Stimulated activated CD4-positive, alpha-beta T cell treated with anti-CD3 and anti-CD28 coated beads, Interleukin-4, amount 100 ng/mL, for 1 hour (primary cell): ENCODE results near the gene RBBP8NL.
"Not testable (repeated sequence)": the region's sequence is repeated elsewhere in the genome, so short reads cannot be mapped to it uniquely, and the experiment has no call there.

Experiments
- DNase-seq: peaks from one replicate; pipeline ENCODE4 v3.0.0-alpha.2; 2020

RBBP8NL gene

DNA sequence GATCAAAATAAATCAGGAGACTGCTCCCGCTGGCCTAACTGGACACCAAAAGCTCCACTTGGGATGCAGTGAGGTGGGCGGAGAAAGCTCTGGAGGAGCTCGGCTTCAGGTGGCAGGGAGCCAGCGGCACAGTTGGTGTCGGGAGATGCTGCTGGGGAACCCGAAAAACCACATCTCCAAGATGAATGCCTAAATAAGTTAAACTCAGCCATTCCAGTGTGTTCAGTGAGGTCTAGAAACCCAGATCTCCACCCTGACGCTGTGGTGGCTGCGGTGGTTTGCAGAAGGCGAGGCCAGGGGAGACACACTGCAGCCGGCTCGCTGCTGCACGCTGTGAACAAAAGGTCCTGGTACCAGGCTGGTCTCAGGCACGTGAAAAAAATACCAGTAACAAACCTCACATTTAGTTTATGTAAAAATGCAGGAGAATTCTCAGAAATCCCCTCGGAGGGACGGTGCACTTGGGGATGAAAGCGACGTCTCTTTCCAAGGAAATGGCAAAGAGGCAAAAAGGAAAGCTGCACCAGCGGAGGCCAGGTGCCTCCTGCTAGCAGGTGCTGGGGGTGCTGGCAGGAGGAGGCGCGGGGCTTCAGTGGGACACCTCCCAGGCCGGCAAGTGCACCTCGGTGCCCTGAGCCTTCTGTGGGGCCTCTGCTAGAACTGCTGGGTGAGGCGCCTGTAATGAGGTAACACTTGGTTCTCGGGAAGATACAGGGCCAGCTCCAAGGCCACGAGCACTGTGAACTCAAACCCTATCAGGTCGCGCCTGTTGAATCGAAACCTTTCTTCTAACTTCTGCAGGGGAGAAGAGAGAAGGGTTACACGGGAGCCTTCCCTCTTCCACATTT is 36.8 kb downstream of the RBBP8NL start:
- no peak for DNase-seq

DNA sequence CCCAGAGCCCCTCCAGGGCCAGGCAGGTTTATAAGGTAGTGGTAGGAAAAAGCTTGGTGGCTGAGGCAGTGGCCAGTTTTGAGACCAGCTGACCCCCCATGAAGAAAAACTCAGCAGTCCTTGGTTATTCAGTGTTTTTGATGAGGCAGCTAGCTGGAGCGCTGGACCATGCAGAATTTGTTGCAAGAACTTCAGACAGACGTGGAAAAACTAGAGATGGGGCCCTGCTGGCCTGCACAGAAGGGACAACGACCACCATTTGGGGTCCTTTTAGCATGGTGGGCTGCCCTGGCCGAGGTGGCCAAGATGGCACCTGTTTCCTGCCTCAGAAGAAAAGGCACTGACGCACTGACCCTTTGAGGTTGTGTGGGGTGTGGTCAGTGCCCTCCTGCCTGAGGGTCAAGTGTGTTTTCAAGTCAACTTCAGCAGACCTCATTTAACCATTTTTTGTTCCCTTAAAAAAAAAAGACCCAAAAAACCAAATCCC is 37.7 kb downstream of the RBBP8NL start:
- DNase-seq: no peak

DNA sequence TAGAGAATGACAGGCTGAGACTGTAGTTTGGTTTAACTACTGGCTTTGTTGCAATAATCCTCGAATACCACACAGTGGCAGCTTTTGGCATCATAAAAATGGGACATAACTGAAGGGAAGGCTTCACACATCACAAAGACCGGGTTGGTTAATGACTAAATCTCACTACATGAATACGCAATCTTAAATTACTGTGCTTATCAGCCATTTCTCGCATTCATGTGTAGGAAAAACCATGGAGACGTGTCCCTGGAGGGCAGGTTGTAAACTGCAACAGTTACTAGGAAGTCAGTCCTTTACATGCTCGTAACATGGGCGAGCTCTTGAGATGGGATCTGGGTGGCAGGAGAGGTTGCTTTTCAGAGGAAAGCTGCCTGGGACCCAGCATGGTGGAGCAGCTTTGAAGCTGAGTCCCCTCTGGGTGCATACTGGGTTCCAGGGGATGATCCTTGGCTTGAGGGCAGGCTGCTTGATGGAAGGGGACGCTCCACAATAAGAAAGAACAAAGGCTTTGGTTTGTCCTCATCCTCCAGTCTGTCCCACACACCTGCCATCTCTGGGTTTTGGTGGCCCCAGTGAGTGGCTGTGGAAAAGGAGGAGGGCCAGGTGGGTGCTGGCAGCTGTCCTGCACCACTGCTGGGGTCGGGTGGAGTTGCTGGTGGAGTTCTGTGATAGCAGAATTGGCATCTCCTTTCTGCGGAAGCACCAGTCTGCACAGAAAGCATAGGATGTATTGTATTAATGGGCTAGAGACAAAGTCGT is 38.3 kb downstream of the RBBP8NL start:
- DNase-seq: no peak

DNA sequence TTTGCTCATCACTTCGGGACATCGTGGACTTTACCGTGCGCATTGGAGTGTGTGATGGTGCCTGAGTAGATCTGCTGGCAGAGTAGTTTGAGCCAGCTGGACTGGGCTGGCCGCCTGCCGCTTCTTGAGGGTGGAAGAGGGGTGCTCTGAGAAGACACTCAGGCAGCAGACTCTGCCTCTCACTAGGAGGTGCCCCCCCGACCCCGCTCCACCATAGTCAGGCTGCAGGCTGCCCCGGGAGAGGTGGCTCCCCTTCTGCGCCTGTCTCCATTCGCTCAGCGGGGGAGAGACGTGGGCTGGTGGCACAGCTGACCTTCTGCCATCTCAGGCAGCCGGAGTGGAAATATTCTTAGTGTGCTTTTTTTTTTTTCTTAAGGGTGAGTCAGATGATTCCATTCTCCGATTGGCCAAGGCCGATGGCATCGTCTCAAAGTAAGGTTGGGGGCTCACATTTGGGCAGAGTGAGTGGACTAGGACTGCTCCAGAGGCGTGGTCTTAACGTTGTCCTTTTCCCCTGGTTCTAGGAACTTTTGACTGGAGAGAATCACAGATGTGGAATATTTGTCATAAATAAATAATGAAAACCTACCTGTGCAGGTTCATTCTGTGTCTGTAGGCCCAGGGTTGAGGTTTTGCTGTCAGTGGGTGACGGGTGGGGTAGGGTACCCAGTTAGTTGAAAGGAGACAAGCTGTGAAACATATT is 39.3 kb downstream of the RBBP8NL start:
- no peak for DNase-seq

DNA sequence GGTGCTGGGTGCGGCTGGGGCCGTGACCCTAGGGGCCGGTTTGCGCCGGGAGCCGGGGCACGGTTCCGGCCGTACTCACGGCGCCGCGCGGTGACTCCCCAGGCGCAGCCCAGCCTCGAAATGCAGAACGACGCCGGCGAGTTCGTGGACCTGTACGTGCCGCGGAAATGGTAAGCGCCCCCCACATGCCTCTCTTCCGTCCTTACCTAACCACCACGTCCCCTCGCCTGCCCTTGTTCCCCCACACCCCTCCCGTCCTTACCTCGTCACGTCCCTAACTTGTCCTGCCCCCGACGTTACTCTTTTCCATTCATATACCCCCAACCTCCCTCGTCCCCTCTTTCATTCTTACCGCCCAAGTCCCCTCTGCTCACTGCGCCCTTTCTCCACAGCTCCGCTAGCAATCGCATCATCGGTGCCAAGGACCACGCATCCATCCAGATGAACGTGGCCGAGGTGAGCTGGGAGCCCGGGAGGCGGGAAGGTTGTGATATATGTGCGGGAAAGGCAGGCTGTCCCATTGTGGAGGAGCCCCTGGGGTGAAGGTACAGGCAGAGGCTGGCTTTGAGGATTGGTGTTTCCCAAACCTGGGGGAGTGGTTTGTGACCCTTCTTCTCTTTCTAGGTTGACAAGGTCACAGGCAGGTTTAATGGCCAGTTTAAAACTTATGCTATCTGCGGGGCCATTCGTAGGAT is 40.0 kb downstream of the RBBP8NL start:
- DNase-seq: no peak

DNA sequence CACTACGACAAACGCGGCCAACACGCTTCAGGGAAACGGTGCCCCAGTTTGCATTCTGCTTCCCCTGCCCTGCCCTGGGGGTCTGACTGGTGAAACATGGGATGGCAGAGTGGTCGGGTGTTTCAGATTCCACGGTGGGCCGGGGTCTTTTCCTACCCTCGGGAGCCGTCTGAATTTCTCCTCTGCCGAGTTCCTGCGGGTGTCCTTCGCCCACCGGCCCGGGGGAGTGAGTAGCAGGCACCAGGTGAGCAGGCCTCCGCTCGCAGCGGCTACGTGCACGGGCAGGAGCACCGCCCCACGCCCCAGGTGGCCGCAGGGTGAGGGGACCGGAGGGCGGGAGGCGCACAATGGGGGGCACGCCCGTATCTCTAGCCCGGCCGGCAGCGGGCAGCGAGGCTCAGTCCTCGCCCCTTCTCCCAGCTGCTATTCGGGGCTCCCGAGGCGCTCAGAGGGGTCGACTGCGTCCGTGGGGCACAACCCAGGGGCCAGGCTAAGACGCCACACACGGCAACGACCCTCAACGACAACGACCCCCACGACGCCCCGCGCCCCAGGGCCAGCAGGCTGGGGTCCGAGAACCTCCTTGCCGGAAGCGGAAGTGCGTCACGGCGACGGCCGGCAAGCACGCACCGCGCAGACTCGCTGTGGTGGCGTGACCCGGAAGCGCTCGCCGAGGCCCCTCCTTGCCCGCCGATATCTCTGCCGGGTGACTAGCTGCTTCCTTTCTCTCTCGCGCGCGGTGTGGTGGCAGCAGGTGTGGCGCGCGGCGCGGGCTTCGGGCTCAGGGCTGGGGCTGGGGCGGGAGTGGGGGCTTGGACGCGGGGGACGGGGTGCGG is 40.7 kb downstream of the RBBP8NL start, which contains the start of gene RPS21:
TSS of gene RPS21 (plus strand) at position 721 of the 836 bp plus-strand sequence. CDS start 236 bp downstream, outside the sequence.
- DNase-seq: peak; percentile 93

DNA sequence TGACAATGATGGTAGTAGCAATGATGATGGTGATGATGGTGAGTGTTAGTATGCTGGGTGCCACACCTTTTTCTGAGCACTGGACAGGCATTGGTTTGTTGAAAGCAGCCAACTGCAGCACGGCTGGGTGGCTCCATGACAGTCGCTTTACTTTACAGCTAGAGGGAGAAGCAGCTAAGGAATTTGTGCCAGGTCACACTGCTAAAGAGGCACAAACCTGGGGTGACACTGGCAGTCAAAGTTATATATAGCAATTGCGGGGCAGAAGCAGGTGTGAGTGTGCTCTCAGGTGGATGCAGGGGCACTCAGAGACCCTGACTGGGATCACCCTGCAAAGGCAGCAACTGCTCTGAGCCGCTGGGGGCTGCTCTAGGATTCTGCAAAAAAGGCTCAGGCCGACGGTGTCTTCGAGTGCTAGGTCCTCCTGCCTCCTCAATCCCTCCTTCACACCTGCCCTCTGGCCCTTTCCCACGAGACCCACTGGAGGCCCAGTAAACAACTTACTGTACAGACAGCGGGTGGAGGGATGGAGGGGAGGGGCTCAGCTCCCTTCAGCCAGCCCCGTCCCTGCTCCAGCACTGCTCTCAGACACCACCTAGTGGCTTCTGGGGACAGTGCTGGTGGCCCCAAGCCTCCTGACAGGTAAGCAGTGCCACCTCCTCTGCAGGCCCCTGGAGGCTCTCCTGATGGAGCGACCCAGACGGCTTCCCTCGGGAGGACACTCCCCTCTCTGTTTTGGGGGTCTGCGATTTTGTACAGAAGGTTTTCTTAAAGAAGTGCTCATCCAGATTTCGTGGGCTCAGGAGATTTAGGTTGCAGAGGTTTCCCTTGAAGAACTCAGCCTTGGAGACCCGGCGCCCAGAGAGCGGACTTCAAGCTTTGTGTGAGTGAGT is 44.8 kb downstream of the RBBP8NL start:
- peak; percentile 79 for DNase-seq

DNA sequence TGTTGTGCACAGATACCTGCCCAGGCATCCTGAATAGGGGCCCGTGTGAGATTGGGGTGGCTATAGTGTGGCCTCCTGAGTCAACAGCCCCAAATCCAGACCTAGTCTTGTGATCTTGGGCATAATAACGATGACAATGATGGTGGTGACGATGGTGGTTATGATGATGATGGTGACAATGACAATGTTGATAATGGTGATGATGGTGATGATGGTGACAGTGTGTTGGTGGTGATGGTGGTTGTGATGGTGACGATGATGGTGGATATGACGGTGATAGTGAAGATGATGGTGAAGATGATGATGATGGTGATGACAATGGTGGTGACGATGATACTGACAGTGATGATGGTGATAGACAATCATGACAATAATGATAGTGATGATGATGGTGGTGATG is 45.5 kb downstream of the RBBP8NL start:
- no peak for DNase-seq

DNA sequence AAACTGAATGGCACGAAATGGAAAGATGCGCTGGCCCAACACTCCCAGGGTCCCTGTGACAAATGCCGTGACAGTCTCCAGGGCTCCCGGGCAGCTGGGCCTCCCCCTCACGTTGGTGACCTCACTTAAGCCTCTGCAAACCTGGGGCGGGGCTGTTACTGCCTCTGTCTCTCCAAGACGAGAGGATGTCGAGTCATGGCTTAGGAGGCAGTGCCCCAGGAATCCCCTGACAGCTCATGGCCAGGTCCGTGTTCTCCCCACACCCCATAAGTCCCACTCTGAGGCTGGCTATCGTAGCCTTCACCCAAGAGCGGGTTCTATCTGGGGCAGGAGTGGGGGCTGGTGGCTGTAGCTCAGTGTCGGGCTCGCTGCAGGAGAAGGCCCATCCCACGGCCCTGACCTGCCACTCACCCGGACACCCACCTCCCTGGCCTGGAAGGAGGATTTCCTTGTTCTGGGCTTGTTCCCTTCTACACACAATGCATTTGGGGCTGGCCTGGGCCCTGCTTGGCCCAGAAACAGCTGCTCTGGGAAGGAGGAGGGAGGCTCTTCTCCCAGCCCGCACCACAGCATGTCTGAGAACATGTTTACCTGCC is 46.0 kb downstream of the RBBP8NL start:
- DNase-seq: no peak

DNA sequence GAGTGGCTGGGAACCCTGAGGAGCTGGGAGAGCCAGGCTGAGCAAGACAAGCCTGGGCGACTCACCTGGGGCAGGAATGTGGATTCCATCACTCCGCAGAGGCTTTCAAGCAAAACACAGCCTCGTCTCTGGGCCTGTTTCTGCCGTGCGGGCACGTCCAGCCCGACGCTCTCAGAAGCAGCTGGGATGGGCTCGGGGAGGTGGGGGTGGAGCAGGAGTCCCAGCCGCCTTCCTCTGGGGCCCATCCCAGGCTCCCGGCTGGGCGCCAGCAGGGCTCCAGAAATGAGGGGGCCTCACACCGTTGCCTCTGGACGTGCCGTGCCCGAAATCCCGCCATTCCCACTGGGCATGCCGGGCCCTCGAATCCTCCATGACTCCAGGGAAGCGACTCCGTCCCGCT is 49.1 kb downstream of the RBBP8NL start:
- DNase-seq: no peak

DNA sequence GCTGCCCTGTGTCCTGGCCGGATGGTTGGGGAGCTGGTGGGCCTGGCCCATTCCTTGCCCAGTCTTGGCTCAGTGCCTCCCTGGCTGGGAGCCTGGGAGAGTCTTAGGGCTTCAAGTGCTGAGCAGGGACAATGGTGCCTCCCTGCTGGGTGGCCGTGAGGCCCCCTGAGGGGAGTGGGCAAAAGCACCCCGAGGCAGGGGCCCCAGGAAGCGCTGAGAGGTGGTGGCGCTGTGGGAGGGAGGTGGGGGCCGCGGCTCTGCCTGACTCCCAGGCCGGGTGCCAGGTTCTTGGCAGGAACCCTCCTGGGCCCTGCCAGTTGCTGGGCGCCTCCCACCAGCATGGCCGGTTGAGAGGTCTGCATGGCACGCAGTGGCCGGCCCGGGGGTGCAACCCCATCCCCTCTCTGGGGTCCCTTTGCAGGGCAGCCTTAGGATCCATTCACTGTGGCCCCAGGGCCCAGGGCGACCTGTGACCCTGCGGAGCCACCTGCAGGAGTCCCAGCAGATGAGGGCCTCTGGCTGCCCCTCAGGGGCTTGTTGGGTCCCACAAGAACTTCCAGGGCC is 49.6 kb downstream of the RBBP8NL start:
- DNase-seq: no peak

DNA sequence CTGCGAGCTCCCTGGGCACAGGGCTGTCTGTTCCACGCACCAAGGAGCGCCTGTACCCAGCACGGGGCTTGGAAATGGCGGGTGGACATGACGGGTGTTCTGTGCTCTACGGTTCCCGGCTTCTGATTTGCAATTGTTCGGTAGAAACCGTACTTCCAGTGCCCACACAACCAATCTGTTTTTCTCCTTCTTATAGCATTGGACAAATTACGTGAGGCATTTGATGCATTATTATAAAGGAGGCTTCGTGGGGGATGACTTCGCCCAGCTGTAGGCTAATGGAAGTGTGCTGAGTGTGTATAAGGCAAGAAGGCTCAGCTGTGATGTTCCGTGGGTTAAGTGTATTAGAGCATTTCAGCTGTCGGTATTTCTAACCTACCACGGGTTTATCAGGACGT is 50.3 kb downstream of the RBBP8NL start:
- DNase-seq: no peak

DNA sequence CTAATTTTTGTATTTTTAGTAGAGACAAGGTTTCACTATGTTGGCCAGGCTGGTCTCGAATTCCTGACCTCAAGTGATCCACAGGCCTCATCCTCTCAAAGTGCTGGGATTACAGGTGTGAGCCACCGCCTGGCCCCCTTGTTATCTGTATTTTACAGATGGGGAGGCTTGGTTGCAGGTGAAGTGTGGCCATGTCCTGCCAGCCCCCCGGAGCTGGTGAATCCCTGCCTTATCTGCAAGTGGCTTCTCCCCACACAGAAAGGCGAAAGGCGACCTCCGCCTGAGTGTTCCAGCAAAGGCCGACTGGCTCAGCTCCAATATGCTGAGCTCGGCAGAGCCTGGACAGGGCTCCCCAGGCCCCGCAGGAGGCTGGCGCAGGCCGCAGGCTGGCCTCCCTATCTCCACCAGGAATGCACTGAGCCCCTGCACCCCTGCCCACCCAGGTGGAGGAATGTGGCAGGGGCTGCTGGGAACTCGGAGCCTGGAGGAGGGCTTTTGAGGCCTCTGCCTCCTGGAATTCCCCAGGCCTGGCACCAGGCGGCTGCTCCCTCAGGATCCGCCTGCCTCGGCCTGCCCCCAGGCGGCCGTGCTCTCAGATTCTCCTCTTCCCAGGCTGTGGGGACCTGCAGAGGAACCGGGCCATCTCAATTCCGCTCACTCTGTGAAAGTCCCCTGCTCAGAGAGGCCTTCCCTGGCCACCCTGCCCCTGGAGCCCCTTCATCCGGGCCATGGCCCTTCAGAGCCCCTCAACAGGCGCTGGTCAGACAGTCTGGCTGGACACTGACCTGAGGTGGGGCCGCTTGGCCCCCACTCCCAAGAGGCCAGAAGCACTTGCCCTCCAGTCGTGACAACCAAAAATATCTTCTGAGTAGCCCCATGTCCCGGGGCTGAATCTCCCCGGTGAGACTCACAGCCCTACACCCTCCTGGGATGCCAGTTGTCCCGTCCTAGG is 51.0 kb downstream of the RBBP8NL start:
- DNase-seq: no peak

DNA sequence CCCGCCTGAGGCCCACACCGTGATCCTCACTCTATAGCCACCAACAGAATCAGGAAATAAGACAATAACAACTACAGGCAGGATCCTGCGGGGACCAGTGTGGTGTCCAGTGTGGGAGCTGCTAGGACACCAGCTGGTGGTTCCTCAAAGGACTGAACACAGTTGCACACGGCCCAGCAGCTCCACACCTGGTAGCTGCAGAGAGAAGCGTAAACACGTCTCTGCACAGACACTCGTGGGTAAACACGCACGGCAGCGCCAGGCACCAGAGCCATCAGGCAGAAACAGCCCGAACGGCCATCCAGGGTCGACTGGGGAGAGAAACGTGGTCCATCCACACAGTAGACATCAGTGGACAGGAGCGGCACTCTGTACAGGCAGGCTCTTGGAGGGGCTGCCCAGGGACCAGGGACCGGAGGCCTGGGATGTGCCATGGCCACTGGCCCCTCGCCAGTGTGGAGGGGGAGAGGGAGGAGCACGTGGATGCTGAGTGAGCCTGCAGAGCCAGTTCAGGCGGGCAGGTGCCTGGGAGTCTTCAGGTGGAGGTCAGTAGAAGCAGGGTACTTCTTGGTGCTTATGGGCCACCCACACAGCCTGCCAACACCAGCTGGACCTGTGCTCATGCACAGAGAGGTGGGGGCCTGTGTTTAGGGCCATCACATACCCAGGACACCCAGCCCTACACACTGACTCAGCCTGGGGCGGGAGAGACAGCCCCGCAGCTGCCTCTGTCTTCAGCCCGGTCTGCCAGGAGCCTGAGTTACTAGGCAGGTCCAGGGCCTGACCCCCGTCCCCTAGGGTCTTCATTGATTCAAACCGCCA is 52.8 kb downstream of the RBBP8NL start:
- no peak for DNase-seq

DNA sequence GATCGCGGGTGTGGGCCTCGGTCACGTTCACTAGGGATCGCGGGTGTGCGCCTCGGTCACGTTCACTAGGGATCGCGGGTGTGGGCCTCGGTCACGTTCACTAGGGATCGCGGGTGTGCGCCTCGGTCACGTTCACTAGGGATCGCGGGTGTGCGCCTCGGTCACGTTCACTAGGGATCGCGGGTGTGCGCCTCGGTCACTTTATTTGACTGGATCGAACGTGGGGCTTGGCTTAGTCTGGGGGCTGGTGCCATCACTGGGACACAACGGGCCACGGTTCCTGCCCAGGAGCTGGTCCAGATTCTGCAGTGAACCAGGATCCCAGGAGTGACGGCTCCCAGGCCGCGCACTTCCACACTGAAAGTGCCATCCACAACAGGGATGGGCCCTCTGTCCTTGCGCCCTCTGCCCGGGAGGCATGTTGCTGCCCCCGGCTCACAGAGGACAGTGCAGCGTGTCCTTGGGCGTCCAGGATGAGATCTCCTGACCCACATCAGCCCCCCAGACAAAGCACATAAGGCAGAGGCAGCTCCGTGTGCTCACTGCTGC is 53.6 kb downstream of the RBBP8NL start:
- not testable (repeated sequence) for DNase-seq

DNA sequence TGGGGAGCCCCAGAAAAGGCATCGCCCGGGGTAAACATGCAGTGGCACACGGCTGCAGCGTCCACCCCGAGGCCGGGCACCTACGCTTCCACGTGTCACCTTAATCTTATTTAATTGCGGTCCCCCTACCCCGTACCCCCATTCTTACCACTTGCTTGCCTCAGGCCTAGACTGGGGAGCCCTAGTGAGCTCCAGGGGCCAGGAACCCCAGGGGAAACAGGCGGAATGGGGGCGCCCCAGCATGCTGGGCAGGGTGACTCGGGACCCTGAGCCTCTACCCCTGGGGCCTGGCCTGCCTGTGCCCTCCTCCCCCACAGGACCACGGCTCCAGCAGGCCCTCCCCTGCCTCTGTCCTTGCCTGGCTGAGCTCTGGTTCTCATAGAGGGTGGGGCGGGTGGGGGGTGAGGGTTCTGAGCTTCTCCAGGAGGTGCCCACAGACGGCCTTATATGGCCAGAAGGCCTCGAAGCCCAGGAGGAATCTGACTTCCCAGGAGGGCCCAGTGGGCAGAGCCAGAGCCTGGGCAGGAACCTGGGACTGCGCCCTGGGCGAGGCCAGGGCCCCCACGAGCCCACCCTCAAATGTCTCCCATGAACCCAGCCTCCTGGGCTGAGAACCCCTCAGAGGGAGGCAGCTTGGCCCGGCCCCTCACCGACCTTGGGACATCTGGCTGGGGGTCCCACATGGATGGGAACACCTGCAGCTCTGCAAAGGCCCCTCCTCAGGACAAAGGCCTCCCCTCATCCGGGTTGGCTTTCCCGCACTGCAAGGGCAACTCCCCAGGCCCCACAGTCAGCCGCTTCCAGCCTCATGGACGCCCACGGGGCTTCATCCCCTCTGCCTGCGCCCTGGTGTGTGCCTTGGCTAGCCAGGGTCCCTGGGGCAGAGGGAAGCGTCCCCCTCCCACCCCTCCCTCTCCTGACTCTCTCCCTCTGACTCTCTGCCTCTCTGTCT is 55.0 kb downstream of the RBBP8NL start:
- no peak for DNase-seq
